Neural cell (in vitro differentiated cells): ENCODE measurements around the gene LRBA. TPM values are rescaled to one million over a fixed set of nuclear protein-coding genes. Genes with fewer than 3 reads are reported as not detected.

Experiments used
- H2AFZ ChIP-seq: fragments of 200-600, 300-800 bp; sonication (generic), shearing (Covaris generic); 2 replicates; pipeline ENCODE4 v1.6.0; 2014; ENCODE audit warnings: low read depth, mild to moderate bottlenecking, antibody characterized with exemption, low read length, moderate library complexity
- H3F3A ChIP-seq: fragments of 200-600 bp; shearing (Covaris generic); 2 replicates; pipeline ENCODE4 v1.6.1; 2016; ENCODE audit warnings: mild to moderate bottlenecking, moderate library complexity, mixed read lengths, antibody characterized with exemption, low read length; ENCODE audit not compliant: insufficient read depth, poor library complexity, severe bottlenecking
- H3K27ac ChIP-seq: fragments of 200-600, 300-800 bp; sonication (generic), shearing (Covaris generic); 2 replicates; pipeline ENCODE4 v1.5.1; 2014; ENCODE audit warnings: mild to moderate bottlenecking, low read length, moderate library complexity
- H3K27me3 ChIP-seq: fragments of 300-800, 200-600 bp; sonication (generic), shearing (Covaris generic); 2 replicates; pipeline ENCODE4 v1.6.0; 2014; ENCODE audit warnings: mild to moderate bottlenecking, low read depth, low read length, moderate library complexity; ENCODE audit not compliant: insufficient read depth
- H3K36me3 ChIP-seq: fragments of 300-800, 200-600 bp; sonication (generic), shearing (Covaris generic); 2 replicates; pipeline ENCODE4 v1.5.1; 2014; ENCODE audit warnings: mild to moderate bottlenecking, antibody characterized with exemption, low read length, moderate library complexity; ENCODE audit not compliant: insufficient read depth
- H3K4me2 ChIP-seq: fragments of 300-800, 200-600 bp; sonication (generic), shearing (Covaris generic); 2 replicates; pipeline ENCODE4 v1.6.0; 2014; ENCODE audit warnings: mild to moderate bottlenecking, low read length
- H3K4me3 ChIP-seq: fragments of 300-800, 200-600 bp; sonication (generic), shearing (Covaris generic); 2 replicates; pipeline ENCODE4 v1.5.1; 2014; ENCODE audit warnings: mild to moderate bottlenecking, low read length, moderate library complexity
- H3K79me2 ChIP-seq: fragments of 200-600 bp; shearing (Covaris generic); replicated peaks from 2 replicates; pipeline ENCODE4 v1.6.0; 2014; ENCODE audit warnings: mild to moderate bottlenecking, low read length, moderate library complexity; ENCODE audit not compliant: insufficient read depth
- H3K9ac ChIP-seq: fragments of 300-800, 200-600 bp; sonication (generic), shearing (Covaris generic); 2 replicates; pipeline ENCODE4 v1.6.1; 2016; ENCODE audit warnings: mild to moderate bottlenecking, low read length, mixed read lengths
- H3K9me2 ChIP-seq: fragments of 200-600 bp; shearing (Covaris generic); 2 replicates; pipeline ENCODE4 v1.6.1; 2016; ENCODE audit warnings: mild to moderate bottlenecking, low read length, mixed read lengths; ENCODE audit not compliant: insufficient read depth
- H3K9me3 ChIP-seq: fragments of 200-600, 300-800 bp; sonication (generic), shearing (Covaris generic); 2 replicates; pipeline ENCODE4 v1.6.1; 2016; ENCODE audit warnings: mild to moderate bottlenecking, mixed run types, low read length, moderate library complexity, mixed read lengths
- H4K20me1 ChIP-seq: fragments of 200-600 bp; shearing (Covaris generic); 2 replicates; pipeline ENCODE4 v1.6.1; 2016; ENCODE audit warnings: mild to moderate bottlenecking, mixed run types; ENCODE audit not compliant: insufficient read depth
- EZH2 ChIP-seq: fragments of 200-600, 300-800 bp; shearing (Covaris generic), sonication (generic); IDR thresholded peaks from 2 replicates; pipeline ENCODE4 v1.6.1; 2014; ENCODE audit warnings: antibody characterized with exemption, low read length, borderline replicate concordance, mild to moderate bottlenecking; ENCODE audit not compliant: insufficient read depth, poor library complexity, severe bottlenecking
- MXI1 ChIP-seq: fragments of 450-650 bp; conservative IDR thresholded peaks from 2 replicates; pipeline ENCODE4 v1.6.1; 2014; ENCODE audit warnings: antibody characterized with exemption, mild to moderate bottlenecking; ENCODE audit not compliant: poor library complexity, severe bottlenecking
- POLR2AphosphoS5 ChIP-seq: IDR thresholded peaks from 2 replicates; pipeline ENCODE4 v1.6.1; 2012
- RAD21 ChIP-seq: fragments of 450-650 bp; conservative IDR thresholded peaks from 2 replicates; pipeline ENCODE4 v1.6.1; 2014; ENCODE audit warnings: antibody characterized with exemption, mild to moderate bottlenecking, moderate library complexity
- TAF1 ChIP-seq: IDR thresholded peaks from 2 replicates; pipeline ENCODE4 v1.6.1; 2012; ENCODE audit warnings: low read depth
- polyA plus RNA-seq: library from polyadenylated mRNA; depleted of rRNA; stranded (reverse); fragments of >200 nt; gene quantifications from 2 replicates; pipeline ENCODE4 v1.2.3, GENCODE V29; 2014
- TF ChIP-seq, protein P1 (sequence below): IDR thresholded peaks from 2 replicates; pipeline ENCODE4 v1.6.1; 2012; ENCODE audit warnings: borderline replicate concordance
- TF ChIP-seq, protein P2 (sequence below): fragments of 450-650 bp; IDR thresholded peaks from 2 replicates; pipeline ENCODE4 v1.5.1; 2014; ENCODE audit warnings: antibody characterized with exemption, mild to moderate bottlenecking, moderate library complexity; ENCODE audit not compliant: poor library complexity, severe bottlenecking

LRBA gene
- polyA plus RNA-seq, 1 donor from 2014 or later: 7.1 TPM

GRCh38 chr4:150385606-150386005 lies 629.5 kb downstream of the LRBA start:
- H2AFZ ChIP-seq: no peak overlapping the region
- no peak overlapping the region for H3K9ac ChIP-seq
- no peak overlapping the region for H3K27ac ChIP-seq
- no peak overlapping the region for H3K4me3 ChIP-seq
- TF ChIP-seq POLR2AphosphoS5: no peak
- TF ChIP-seq EZH2: no peak
- TF ChIP-seq, protein P1, sequence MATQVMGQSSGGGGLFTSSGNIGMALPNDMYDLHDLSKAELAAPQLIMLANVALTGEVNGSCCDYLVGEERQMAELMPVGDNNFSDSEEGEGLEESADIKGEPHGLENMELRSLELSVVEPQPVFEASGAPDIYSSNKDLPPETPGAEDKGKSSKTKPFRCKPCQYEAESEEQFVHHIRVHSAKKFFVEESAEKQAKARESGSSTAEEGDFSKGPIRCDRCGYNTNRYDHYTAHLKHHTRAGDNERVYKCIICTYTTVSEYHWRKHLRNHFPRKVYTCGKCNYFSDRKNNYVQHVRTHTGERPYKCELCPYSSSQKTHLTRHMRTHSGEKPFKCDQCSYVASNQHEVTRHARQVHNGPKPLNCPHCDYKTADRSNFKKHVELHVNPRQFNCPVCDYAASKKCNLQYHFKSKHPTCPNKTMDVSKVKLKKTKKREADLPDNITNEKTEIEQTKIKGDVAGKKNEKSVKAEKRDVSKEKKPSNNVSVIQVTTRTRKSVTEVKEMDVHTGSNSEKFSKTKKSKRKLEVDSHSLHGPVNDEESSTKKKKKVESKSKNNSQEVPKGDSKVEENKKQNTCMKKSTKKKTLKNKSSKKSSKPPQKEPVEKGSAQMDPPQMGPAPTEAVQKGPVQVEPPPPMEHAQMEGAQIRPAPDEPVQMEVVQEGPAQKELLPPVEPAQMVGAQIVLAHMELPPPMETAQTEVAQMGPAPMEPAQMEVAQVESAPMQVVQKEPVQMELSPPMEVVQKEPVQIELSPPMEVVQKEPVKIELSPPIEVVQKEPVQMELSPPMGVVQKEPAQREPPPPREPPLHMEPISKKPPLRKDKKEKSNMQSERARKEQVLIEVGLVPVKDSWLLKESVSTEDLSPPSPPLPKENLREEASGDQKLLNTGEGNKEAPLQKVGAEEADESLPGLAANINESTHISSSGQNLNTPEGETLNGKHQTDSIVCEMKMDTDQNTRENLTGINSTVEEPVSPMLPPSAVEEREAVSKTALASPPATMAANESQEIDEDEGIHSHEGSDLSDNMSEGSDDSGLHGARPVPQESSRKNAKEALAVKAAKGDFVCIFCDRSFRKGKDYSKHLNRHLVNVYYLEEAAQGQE: no peak
- TF ChIP-seq TAF1: no peak
- TF ChIP-seq, protein P2, sequence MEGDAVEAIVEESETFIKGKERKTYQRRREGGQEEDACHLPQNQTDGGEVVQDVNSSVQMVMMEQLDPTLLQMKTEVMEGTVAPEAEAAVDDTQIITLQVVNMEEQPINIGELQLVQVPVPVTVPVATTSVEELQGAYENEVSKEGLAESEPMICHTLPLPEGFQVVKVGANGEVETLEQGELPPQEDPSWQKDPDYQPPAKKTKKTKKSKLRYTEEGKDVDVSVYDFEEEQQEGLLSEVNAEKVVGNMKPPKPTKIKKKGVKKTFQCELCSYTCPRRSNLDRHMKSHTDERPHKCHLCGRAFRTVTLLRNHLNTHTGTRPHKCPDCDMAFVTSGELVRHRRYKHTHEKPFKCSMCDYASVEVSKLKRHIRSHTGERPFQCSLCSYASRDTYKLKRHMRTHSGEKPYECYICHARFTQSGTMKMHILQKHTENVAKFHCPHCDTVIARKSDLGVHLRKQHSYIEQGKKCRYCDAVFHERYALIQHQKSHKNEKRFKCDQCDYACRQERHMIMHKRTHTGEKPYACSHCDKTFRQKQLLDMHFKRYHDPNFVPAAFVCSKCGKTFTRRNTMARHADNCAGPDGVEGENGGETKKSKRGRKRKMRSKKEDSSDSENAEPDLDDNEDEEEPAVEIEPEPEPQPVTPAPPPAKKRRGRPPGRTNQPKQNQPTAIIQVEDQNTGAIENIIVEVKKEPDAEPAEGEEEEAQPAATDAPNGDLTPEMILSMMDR: no peak
- no peaks in the 10 kb centered on the region for H3K9me2 ChIP-seq
- no peaks in the 10 kb centered on the region for H3K36me3 ChIP-seq
- no peaks in the 10 kb centered on the region for H3F3A ChIP-seq
- no peaks in the 10 kb centered on the region for H3K9me3 ChIP-seq
- H3K79me2 ChIP-seq: no peaks in the 10 kb centered on the region
- no peaks in the 10 kb centered on the region for H4K20me1 ChIP-seq
- H3K4me2 ChIP-seq: no peak overlapping the region
- no peaks in the 10 kb centered on the region for H3K27me3 ChIP-seq

DNA sequence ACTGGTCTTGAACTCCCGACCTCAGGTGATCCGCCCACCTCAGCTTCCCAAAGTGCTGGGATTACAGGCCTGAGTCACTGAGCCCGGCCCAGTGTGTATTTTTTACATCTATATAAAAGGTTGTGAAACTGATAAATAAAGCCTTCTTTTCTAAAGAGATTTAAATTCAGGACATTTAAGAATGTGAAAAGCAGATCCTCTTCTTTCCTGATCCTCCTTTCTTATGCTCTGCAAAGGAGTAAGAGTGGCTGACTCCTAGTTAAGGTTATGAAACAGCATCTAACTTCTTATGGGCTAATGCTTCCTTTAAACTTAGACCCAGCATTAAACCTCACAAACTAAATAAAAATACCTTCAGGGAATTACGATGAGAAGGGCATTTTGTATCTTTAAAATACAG lies 630.8 kb downstream of the LRBA start:
- H3K4me3 ChIP-seq: no peak overlapping the region
- H3K9me3 ChIP-seq: no peaks in the 10 kb centered on the region
- H3K36me3 ChIP-seq: no peaks in the 10 kb centered on the region
- H3K79me2 ChIP-seq: no peaks in the 10 kb centered on the region
- H2AFZ ChIP-seq: no peak overlapping the region
- H3K9me2 ChIP-seq: no peaks in the 10 kb centered on the region
- no peak overlapping the region for H3K9ac ChIP-seq
- TF ChIP-seq RAD21 (no peak), TAF1 (no peak), MXI1 (no peak)
- TF ChIP-seq, protein P2: no peak
- TF ChIP-seq, protein P1: no peak
- H3K4me2 ChIP-seq: no peak overlapping the region
- H3F3A ChIP-seq: no peaks in the 10 kb centered on the region
- H3K27me3 ChIP-seq: no peaks in the 10 kb centered on the region
- no peak overlapping the region for H3K27ac ChIP-seq
- H4K20me1 ChIP-seq: no peaks in the 10 kb centered on the region
